ENCODE measurements around the gene DGUOK. TPM values are rescaled to one million over a fixed set of nuclear protein-coding genes. Genes with fewer than 3 reads are reported as not detected.
A peak's percentile ranks its signal among the peaks of the same experiment; 100 is the strongest.

DGUOK gene
- total and polyA plus RNA-seq, 2 of the 4 experiments (the other 2 are of a cell fraction) = 66.3 to 111 TPM

- TF ChIP-seq, protein P1, sequence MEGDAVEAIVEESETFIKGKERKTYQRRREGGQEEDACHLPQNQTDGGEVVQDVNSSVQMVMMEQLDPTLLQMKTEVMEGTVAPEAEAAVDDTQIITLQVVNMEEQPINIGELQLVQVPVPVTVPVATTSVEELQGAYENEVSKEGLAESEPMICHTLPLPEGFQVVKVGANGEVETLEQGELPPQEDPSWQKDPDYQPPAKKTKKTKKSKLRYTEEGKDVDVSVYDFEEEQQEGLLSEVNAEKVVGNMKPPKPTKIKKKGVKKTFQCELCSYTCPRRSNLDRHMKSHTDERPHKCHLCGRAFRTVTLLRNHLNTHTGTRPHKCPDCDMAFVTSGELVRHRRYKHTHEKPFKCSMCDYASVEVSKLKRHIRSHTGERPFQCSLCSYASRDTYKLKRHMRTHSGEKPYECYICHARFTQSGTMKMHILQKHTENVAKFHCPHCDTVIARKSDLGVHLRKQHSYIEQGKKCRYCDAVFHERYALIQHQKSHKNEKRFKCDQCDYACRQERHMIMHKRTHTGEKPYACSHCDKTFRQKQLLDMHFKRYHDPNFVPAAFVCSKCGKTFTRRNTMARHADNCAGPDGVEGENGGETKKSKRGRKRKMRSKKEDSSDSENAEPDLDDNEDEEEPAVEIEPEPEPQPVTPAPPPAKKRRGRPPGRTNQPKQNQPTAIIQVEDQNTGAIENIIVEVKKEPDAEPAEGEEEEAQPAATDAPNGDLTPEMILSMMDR (conservative IDR thresholded peaks at IDR 0.05; ENCODE audit: low read depth, low read length) = no peak
These were observed 74.0 kb downstream of the DGUOK start (continued) for GRCh38 chr2:74000666-74001065.

DNA sequence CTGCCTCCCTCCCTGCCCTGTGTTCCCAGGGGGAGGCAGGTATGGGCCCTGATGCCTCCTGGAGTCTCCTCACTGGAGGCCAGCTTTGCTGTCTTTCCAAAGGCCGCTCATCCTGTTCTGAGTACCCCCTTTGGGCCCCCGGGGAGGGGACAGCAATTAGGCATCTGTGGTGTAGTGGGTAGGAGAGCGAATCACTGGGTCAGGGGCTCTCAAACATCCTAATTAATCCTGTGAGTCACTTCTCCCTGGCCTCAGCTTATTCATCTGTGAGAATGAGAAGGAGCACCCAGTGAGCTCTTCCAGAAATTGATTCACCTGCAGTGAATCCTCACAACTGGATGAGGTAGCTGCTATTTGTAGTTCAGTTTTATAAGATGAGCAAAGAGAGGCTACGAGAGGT lies 74.4 kb downstream of the DGUOK start:
- Histone ChIP-seq H4K20me1 (ENCODE audit: insufficient read depth, low read length) (peaks cover 80% of the 10 kb centered on the region), H3K9me1 (ENCODE audit: insufficient read depth, low read length) (peaks cover 40% of the 10 kb centered on the region), H2BK5ac (ENCODE audit: low read depth, low read length, poor library complexity, severe bottlenecking) (no peak overlapping the region), H3K4me3 (ENCODE audit: insufficient read depth, low read depth, low read length) (no peak overlapping the region), H3K79me1 (ENCODE audit: low read depth in 1 of 2, low read length in 2 of 2) (peaks cover 35 to 91% of the 10 kb centered on the region in 2 experiments; a peak in 3 of 4 replicates), H3K14ac (replicated peaks; ENCODE audit: low read depth, low read length) (no peak overlapping the region), H4K5ac (ENCODE audit: low read depth, low read length) (no peak overlapping the region), H4K91ac (ENCODE audit: insufficient read depth, low read depth, low read length) (no peak overlapping the region), H3K9ac (ENCODE audit: low read depth, low read length) (no peak overlapping the region), H2AK5ac (ENCODE audit: low read depth, low read length) (peak overlapping the region; percentile 11; the same call in 1 of the 2 replicates), H3K4me2 (ENCODE audit: low read depth, low read length) (no peak overlapping the region), H3K23ac (ENCODE audit: low read depth, low read length) (0 out of 2 replicates have a peak overlapping the region, but pooled peaks have one; percentile 32), H2AK9ac (replicated peaks; ENCODE audit: low read depth, low read length, poor library complexity) (peak overlapping the region; percentile 31), H3K56ac (ENCODE audit: extremely low read depth, insufficient read depth, low read length) (no peak overlapping the region), H2BK15ac (ENCODE audit: low read depth, low read length) (no peak overlapping the region), H2BK120ac (ENCODE audit: low read depth, low read length) (no peak overlapping the region), H4K8ac (ENCODE audit: low read depth in 2 of 2, low read length in 2 of 2) (no peak overlapping the region), H3K27ac (ENCODE audit: insufficient read depth, low read length) (no peak overlapping the region), H3K36me3 (ENCODE audit: control insufficient read depth, insufficient read depth, low read length) (peaks cover 3% of the 10 kb centered on the region; the same call in 1 of the 2 replicates), H3K18ac (ENCODE audit: low read depth, low read length) (no peak overlapping the region), H3K9me3 (ENCODE audit: control insufficient read depth, insufficient read depth, low read length) (no peaks in the 10 kb centered on the region), H2BK20ac (ENCODE audit: low read depth, low read length) (no peak overlapping the region), H2AFZ (replicated peaks; ENCODE audit: low read length, poor library complexity) (no peak overlapping the region), H3K4ac (ENCODE audit: low read depth, low read length) (no peak overlapping the region), H3K4me1 (ENCODE audit: control insufficient read depth, insufficient read depth, low read length) (peaks cover 30% of the 10 kb centered on the region), H3K27me3 (ENCODE audit: control insufficient read depth, insufficient read depth, low read length) (no peaks in the 10 kb centered on the region)
- CTCF ChIA-PET = interaction anchor here (0.6 to 1.4 kb wide), 2 partner anchors 13 to 187 kb away, joined by 3 read pairs; no protein-coding TSS in a partner anchor
- intact Hi-C loops (cut with micrococcal nuclease) = loop anchor here (5.0 kb wide), 1 partner anchor 74 kb away; the partner anchor contains the start of gene DGUOK
- no TSS peak for BruUV-seq (replicated peaks)
- DNase-seq (peak; percentile 50), ATAC-seq (ENCODE audit: low read depth) (no peak)
- in situ Hi-C loops (cut with MboI; ENCODE audit: low sequenced_read_pairs) = no loop called here
- POLR2A ChIA-PET (ENCODE audit: unreplicated experiment) = no interaction called here
- dilution Hi-C loops (cut with HindIII; ENCODE audit: low sequenced_read_pairs, unreplicated experiment) = no loop called here
- no CpG with 5 or more reads among the region's 4 CpGs for WGBS, 2 experiments (ENCODE audit: extremely low coverage in 2 of 2, insufficient read length in 1 of 2)
- TF ChIP-seq ELK1 (IDR thresholded peaks at IDR 0.05; ENCODE audit: borderline replicate concordance, low read depth, low read length) (no peak), MXI1 (IDR thresholded peaks at IDR 0.05; ENCODE audit: borderline replicate concordance, low read depth, low read length) (no peak), RCOR1 (IDR thresholded peaks at IDR 0.05; ENCODE audit: insufficient replicate concordance, low read length) (peak; percentile 23), POLR2A (IDR thresholded peaks at IDR 0.05; ENCODE audit: low read depth, low read length) (no peak), BHLHE40 (IDR thresholded peaks at IDR 0.05; ENCODE audit: low read depth, low read length) (no peak), CHD1 (IDR thresholded peaks at IDR 0.05; ENCODE audit: low read depth, low read length) (no peak), RFX5 (IDR thresholded peaks at IDR 0.05; ENCODE audit: low read depth, low read length) (no peak), MAZ (IDR thresholded peaks at IDR 0.05; ENCODE audit: borderline replicate concordance, low read depth, low read length) (no peak), CEBPB (IDR thresholded peaks at IDR 0.05; ENCODE audit: low read depth, low read length) (no peak), RAD21 (IDR thresholded peaks at IDR 0.05; ENCODE audit: low read length) (no peak), SMC3 (IDR thresholded peaks at IDR 0.05; ENCODE audit: low read depth, low read length) (no peak)
- TF ChIP-seq, protein P1 (conservative IDR thresholded peaks at IDR 0.05; ENCODE audit: low read depth, low read length) = no peak

All from IMR-90 (cell line).